Tibial nerve (tissue), 4 donors: ENCODE measurements around the gene FAM81B. TPM values are rescaled to one million over a fixed set of nuclear protein-coding genes. Genes with fewer than 3 reads are reported as not detected.

Experiments
- DNase-seq, 2 donors: peaks; one replicate each; pipeline ENCODE4 v3.0.0-alpha.2; 2019; ENCODE audit warnings: low spot score in 2 of 2
- H3K27ac ChIP-seq, 4 donors: fragments of 200-600 bp; sonication (generic) in 3 of 4; one replicate each; pipeline ENCODE4 v1.5.1; 2017 to 2019; ENCODE audit warnings: mild to moderate bottlenecking in 1 of 4
- H3K27me3 ChIP-seq, 2 donors: fragments of 200-600 bp; sonication (generic) in 1 of 2; one replicate each; pipeline versions ENCODE4 v1.5.1 to v1.6.0; 2017 to 2019
- H3K36me3 ChIP-seq, 3 donors: fragments of 200-600 bp; sonication (generic); one replicate each; pipeline ENCODE4 v1.5.1; 2018 to 2019
- H3K4me1 ChIP-seq, 4 donors: fragments of 200-600 bp; sonication (generic) in 3 of 4; one replicate each; pipeline ENCODE4 v1.5.1; 2017 to 2019
- H3K4me3 ChIP-seq, 4 donors: fragments of 200-600 bp; sonication (generic) in 3 of 4; one replicate each; pipeline ENCODE4 v1.5.1; 2017 to 2019; ENCODE audit warnings: mild to moderate bottlenecking in 1 of 4, moderate library complexity in 1 of 4
- H3K9me3 ChIP-seq, 4 donors: fragments of 200-600 bp; sonication (generic) in 3 of 4; one replicate each; pipeline ENCODE4 v1.5.1; 2017 to 2019
- CTCF ChIP-seq, 5 experiments: fragments of 200-600 bp in 3 of 5; fragments of 450-650 bp in 2 of 5; sonication (generic) in 3 of 5; IDR thresholded peaks; one replicate each; pipeline ENCODE4 v1.5.1; 2016 to 2019; ENCODE audit warnings: antibody characterized with exemption in 5 of 5, mild to moderate bottlenecking in 3 of 5, moderate library complexity in 2 of 5
- EP300 ChIP-seq, 2 donors: sonication (generic); formaldehyde crosslinking; IDR thresholded peaks; one replicate each; pipeline ENCODE4 v1.6.1; 2017; ENCODE audit warnings: antibody characterized with exemption in 2 of 2, mild to moderate bottlenecking in 1 of 2
- POLR2A ChIP-seq, 2 donors: fragments of 450-650 bp; IDR thresholded peaks; one replicate each; pipeline ENCODE4 v1.6.1; 2017; ENCODE audit warnings: antibody characterized with exemption in 2 of 2, mild to moderate bottlenecking in 2 of 2, moderate library complexity in 2 of 2
- WGBS, 2 donors: methylation state at CpG; one replicate each; pipeline ENCODE4 v1.1.5; 2018; 5-methylcytosine and 5-hydroxymethylcytosine counted together
- total RNA-seq, 4 donors: library from RNA; depleted of rRNA; stranded (reverse); fragments of >200 nt; gene quantifications; one replicate each; pipeline ENCODE4 v1.1.0, GENCODE V29; 2016

FAM81B gene
- total RNA-seq, 4 donors from 2014 or later = not detected

GRCh38 chr5:95460665-95461064, 69.5 kb downstream of the FAM81B start:
- Histone ChIP-seq H3K27ac (no peak overlapping the region), H3K36me3 (peaks cover 0 to 58% (median 0%) of the 10 kb centered on the region in 3 donors), H3K9me3 (no peaks in the 10 kb centered on the region), H3K27me3 (no peaks in the 10 kb centered on the region), H3K4me1 (no peaks in the 10 kb centered on the region), H3K4me3 (no peak overlapping the region)
- 96% methylated on average over 2 of the region's 2 CpGs for WGBS, 2 donors
- DNase-seq = no peak
- TF ChIP-seq POLR2A (IDR thresholded peaks at IDR 0.05) (no peak), CTCF (IDR thresholded peaks at IDR 0.05) (no peak), EP300 (IDR thresholded peaks at IDR 0.05) (no peak)

GRCh38 chr5:95471487-95471886, 80.3 kb downstream of the FAM81B start:
- peaks cover 0 to 56% (median 0%) of the 10 kb centered on the region in 3 donors for H3K36me3 ChIP-seq

GRCh38 chr5:95471942-95472341, 80.8 kb downstream of the FAM81B start:
- Histone ChIP-seq H3K36me3 (peaks cover 0 to 56% (median 0%) of the 10 kb centered on the region in 3 donors), H3K27ac (no peak overlapping the region), H3K9me3 (no peaks in the 10 kb centered on the region), H3K27me3 (no peaks in the 10 kb centered on the region), H3K4me1 (no peaks in the 10 kb centered on the region), H3K4me3 (no peak overlapping the region)
- TF ChIP-seq CTCF (IDR thresholded peaks at IDR 0.05) (no peak), EP300 (IDR thresholded peaks at IDR 0.05) (no peak), POLR2A (IDR thresholded peaks at IDR 0.05) (no peak)
- no peak for DNase-seq

More at GRCh38 chr5:95471487-95471886, 80.3 kb downstream of the FAM81B start:
- no peak for DNase-seq
- Histone ChIP-seq H3K27ac (no peak overlapping the region), H3K4me3 (no peak overlapping the region), H3K9me3 (no peaks in the 10 kb centered on the region), H3K4me1 (no peaks in the 10 kb centered on the region), H3K27me3 (no peaks in the 10 kb centered on the region)
- WGBS, 2 donors = 89 to 100% methylated on average over 1 of the region's 1 CpG
- TF ChIP-seq CTCF (IDR thresholded peaks at IDR 0.05) (no peak), POLR2A (IDR thresholded peaks at IDR 0.05) (no peak), EP300 (IDR thresholded peaks at IDR 0.05) (no peak)

GRCh38 chr5:95484421-95484820, 93.3 kb downstream of the FAM81B start:
- H3K36me3 ChIP-seq = peaks cover 10 to 96% (median 17%) of the 10 kb centered on the region in 3 donors

GRCh38 chr5:95486191-95486590, 95.0 kb downstream of the FAM81B start:
- TF ChIP-seq POLR2A (IDR thresholded peaks at IDR 0.05) = no peak
- no peak for TF ChIP-seq CTCF (IDR thresholded peaks at IDR 0.05)
- TF ChIP-seq EP300 (IDR thresholded peaks at IDR 0.05) = no peak
- no peak for DNase-seq
- Histone ChIP-seq H3K27ac (no peak overlapping the region), H3K27me3 (no peaks in the 10 kb centered on the region), H3K4me1 (no peaks in the 10 kb centered on the region), H3K4me3 (no peak overlapping the region), H3K9me3 (peaks cover 0 to 27% (median 10%) of the 10 kb centered on the region in 4 donors), H3K36me3 (peaks cover 10 to 98% (median 23%) of the 10 kb centered on the region in 3 donors)
- WGBS, 2 donors = 100% methylated on average over 2 of the region's 2 CpGs

More at GRCh38 chr5:95484421-95484820, 93.3 kb downstream of the FAM81B start:
- no peaks in the 10 kb centered on the region for H3K27me3 ChIP-seq
- TF ChIP-seq CTCF (IDR thresholded peaks at IDR 0.05) = no peak
- TF ChIP-seq EP300 (IDR thresholded peaks at IDR 0.05) = no peak
- TF ChIP-seq POLR2A (IDR thresholded peaks at IDR 0.05) = no peak
- no peak for DNase-seq
- no peaks in the 10 kb centered on the region for H3K4me1 ChIP-seq
- WGBS, 2 donors = 96 to 97% methylated on average over 7 of the region's 7 CpGs
- H3K9me3 ChIP-seq = peaks cover 0 to 23% (median 7%) of the 10 kb centered on the region in 4 donors
- H3K27ac ChIP-seq = no peak overlapping the region
- no peak overlapping the region for H3K4me3 ChIP-seq
